SW480 (cell line): ENCODE data around the gene PET100.

Experiments
- DNase-seq: peaks from one replicate; pipeline ENCODE4 v3.0.0-alpha.2; 2016; ENCODE audit warnings: low spot score

The PET100 gene

DNA sequence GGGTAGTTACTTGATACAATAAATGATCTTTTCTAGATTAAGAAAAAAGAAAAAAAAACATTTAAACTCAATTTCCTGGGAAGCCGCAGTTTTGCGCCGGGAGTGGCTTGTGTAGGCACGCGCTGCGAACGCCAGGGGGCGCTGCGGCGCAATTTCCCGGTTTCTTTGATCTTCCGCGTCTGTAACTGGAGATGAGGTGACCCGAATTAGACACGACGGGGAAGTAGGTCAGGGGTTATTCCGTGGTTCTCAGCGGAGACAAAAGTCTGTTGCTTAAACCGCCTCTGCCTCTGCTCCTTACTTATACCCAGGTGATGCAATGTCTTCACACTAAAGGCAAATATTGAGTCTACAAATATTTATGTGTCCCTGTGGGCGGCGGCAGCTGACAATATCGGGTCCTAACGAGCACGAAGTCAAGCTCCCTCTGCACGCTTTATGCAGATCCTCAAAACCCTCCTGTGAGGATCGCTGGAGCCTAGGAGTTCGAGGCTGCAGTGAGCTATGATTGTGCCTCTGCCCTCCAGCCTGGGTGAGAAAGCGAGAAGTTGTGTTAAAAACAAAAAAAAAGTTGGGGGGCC lies 22.6 kb downstream of the PET100 start:
- peak; percentile 95 for DNase-seq

DNA sequence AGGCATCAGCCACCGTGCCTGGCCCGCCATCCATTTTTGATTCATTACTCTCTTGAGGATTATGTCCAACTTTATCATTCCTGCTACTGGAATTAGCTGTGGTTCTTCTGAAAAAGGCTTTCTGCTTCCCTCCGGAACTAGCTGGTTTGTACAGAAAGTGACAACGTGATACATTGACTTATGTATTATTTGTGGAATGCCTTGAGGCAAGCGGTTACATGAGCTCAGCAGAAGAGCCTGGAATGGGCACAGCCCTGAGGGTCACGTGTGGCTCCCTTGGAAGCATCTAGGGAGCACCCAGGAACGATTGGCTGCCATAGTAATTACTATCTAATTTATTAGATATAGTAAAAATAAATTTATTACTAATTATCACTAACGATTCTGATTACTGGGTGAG lies 24.8 kb downstream of the PET100 start:
- no peak for DNase-seq

DNA sequence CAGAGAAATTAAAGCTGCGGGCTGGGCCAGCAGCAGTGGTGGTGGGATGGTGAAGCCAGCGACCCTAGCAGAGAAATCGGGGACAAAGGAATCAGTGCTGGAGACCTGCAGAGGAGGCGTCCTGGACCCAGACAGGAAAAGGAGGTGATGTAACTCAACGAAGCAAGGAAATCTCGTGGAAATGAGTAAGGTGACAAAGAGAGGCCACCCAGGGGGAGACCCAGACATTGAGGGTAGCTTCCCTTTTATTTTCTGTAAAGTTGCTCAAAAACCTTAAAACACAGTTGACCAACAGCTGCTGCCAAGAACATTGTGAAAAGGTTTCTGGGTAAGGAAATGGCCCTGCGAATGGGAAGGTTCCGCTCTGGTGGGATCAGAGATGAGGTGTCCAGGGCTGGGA lies 26.0 kb downstream of the PET100 start:
- DNase-seq = no peak

DNA sequence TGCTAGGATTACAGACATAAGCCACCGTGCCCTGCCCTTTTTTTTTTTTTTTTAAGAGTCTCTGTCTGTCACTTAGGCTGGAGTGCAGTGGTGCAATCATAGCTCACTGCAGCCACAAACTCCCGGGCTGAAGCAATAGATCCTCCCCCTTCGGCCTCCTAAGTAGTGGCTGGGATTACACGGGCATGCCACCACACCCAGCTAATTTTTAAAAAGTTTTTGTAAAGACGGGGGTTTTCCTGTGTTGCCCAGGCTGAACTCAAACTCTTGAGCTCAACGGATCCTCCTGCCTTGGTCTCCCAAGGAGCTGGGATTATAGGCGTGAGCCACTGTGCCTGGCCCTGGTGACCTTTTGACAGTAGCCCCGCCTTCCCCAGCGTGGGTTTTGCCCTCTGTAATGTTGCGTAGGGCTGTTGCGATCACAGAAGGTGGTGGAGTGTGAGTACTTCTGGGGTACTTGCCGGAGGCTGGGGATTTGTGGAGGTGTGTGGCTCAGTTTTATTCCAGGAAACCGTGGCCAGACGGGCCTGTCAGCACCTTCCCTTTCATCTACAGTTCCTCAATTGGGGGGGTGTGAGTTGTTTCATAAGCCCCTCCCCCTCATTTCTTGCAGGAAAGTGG lies 27.6 kb downstream of the PET100 start:
- no peak for DNase-seq

DNA sequence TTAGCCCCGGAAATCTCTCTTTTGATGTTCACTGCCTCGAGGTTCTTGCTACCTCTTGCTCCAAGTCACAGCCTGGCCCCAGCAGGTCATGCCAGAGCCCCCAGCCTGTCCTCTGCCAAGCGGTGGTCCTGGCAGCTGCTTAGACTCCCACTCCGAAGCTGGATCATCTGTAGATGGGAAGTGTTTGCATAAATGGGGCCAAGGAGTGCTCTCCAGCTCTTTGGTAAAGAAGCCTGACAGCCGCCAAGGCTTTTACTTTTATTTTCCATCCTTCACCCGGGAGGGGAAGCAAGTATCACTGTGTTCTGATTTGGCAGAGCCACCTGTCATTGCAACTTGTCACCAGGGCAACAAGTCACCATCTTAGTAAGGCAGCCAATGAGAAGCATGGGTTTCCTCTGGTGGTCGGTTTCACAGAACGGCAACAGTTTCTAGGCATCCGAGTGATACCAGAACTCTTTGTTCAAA lies 28.7 kb downstream of the PET100 start:
- no peak for DNase-seq

DNA sequence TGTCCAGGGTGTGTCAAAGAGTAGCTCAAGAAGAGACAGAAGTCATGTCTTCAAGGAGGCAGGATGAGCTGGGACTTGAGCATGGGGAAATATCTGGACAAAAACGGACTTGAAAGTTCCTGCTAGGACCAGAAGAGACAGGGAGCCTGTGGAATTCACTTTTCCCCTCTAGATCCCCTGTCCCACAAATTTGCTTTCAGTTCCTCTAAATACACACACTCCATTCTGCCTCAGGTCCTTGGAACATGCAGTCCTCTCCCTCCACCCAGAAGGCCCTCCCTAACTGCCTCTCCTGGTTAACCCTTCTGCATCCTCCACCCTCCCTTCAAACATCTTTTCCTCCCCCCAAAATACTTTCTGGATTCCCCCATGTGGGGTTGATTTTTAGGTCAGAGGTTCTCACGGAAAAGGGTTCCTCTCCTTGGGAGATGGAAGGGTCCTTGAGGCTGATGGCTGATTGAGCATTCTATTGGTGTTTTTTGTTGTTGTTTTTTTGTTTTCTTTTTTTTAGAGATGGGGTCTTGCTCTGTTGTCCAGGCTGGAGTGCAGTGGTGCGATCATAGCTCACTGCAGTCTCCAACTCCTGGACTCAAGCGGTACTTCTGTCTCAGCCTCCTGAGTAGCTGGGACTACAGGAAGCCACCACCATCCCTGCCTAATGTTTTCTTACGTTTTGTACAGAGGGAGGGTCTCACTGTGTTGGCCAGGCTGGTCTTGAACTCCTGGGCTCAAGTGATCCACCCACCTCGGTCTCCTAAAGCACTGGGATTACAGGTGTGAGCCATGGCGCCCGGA lies 32.3 kb downstream of the PET100 start:
- DNase-seq = no peak

DNA sequence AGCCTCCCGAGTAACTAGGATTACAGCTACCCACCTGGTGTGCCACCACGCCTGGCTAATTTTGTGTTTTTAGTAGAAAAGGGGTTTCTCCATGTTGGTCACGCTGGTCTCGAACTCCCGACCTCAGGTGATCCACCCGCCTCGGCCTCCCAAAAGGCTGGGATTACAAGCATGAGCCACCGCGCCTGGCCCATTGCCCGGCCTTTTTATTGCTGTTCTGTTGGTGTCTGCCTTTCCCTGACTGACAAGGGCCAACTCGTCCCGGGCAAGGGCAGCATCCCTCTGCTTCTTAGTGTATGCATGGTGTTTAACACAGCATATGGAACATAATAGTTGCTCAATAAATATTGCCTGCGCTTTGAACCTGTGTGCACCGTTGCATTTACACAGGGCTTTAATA lies 33.1 kb downstream of the PET100 start:
- DNase-seq = no peak

DNA sequence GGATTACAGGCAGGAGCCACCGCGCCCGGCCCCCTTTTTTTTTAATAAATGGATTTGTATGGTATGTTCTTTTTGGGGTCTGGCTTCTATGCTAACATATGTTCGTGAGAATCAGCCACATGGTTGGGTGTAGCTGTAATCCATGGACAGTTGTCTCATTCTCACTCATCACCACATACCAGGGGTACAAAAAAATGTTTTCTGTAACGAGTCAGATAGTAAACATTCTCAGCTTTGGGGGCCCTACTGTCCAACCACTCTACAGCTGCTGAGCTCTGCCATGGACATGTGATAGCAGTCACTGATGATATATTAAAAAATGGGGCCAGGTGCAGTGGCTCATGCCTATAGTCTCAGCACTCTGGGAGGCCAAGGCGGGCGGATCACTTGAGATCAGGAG lies 34.1 kb downstream of the PET100 start:
- DNase-seq = no peak

DNA sequence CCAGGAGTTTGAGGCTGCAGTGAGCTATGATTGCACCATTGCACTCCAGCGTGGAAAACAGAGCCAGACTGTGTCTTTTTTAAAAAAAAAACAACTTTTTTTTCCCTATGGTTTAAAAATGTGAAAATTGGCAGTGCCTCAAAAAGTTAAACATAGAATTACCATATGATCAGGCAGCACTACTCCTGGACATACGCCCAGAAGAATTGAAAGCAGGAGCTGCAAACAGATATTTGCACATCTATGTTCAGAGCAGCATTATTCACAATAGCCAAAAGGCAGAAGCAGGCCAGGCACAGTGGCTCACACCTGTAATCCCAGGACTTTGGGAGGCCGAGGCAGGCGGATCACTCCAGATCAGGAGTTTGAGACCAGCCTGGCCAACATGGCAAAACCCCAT lies 35.5 kb downstream of the PET100 start:
- DNase-seq = no peak

DNA sequence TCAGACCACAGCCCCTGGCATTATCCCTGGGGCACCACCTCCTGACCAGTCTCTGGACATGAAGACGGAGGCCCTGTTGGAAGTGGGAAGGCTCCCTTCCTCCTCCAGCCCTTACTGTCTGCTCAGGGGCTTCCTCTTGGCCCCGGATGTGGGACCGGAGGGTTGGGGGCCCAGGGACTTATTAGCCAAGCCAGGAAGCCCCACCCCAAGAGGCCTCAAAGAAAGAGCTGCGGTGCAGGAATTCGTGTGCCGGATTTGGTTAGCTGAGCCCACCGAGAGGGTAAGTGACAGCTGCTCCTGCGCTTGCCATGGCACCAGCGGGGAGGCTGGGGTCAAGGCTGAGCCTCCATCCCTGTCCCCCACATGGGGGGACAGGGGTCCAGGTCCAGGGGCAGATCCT lies 39.2 kb downstream of the PET100 start, which contains the start of gene RETN:
RETN (plus strand) TSS at position 208 of the 400 bp plus-strand sequence. CDS start 278 bp downstream, outside the sequence.
- no peak for DNase-seq

DNA sequence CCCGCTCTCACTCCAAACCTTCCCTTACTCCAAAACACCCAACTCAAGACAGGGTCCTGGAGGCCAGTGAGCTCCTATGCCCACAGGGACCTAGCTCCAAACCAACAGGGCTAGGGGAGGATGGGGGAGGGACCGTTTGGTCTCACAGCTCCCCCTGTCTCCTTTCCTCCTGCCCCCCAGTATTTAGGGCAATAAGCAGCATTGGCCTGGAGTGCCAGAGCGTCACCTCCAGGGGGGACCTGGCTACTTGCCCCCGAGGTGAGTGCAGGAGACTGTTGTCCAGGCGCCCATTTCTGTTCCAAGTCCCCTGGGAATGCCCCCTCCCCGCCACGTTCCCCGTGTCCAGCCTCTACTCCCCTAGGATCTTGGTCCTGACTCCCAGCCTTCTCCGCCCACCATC lies 40.0 kb downstream of the PET100 start:
- no peak for DNase-seq

DNA sequence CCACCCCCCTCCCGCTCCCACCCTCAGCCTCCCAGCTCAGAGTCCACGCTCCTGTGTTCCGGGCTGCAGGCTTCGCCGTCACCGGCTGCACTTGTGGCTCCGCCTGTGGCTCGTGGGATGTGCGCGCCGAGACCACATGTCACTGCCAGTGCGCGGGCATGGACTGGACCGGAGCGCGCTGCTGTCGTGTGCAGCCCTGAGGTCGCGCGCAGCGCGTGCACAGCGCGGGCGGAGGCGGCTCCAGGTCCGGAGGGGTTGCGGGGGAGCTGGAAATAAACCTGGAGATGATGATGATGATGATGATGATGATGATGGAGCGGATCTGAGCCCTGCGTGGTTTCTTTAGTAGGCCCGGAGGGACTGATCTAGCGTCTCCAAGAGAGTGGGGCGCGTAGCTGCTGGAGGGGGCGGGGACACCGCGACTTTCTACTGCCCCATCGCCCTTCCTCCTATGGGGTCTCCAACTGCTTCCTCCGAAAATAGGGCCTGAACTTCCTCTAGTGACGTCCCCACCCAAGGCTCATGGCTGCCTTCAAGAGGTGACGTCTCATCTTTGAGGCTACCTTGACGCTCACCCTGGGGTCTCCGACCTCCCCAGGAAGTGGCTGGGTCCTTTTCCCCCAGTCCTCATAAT lies 40.7 kb downstream of the PET100 start:
- no peak for DNase-seq

DNA sequence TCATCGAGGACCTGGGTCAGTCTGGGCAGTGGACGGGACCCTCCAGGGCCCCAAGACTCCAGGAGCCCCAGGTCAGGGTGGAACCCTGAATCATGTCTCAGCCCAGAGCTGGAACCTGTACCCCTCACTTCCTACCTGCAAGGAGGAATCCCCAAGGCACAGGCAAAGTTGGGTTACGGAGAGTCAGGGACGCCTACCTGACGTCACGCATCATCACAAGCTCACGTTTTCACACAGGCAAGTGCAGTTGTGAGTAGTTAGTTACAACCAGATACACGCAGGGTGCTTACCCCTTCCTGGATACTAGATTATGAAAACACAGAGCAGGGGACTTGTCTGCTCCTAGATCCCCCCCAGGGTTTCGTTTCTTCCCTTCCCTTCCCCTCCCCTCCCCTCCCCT lies 41.2 kb downstream of the PET100 start:
- DNase-seq = no peak

DNA sequence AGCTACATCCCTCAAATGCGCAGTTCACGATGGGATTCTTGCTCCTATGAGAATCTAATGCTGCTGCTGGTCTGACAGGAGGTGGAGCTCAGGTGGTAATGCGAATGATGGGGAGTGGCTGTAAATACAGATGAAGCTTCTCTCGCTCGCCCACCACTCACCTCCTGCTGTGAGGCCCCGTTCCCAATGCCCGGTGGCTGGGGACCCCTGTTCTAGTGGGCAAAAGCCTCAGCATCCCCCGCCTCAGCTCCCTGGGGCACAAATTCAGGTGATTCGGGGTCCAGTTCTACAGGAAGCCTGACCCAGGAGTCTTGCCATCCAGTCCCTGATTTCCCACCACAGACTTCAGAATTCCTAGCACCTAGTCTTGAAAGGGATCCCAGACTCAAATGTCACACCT lies 42.9 kb downstream of the PET100 start:
- DNase-seq = no peak

DNA sequence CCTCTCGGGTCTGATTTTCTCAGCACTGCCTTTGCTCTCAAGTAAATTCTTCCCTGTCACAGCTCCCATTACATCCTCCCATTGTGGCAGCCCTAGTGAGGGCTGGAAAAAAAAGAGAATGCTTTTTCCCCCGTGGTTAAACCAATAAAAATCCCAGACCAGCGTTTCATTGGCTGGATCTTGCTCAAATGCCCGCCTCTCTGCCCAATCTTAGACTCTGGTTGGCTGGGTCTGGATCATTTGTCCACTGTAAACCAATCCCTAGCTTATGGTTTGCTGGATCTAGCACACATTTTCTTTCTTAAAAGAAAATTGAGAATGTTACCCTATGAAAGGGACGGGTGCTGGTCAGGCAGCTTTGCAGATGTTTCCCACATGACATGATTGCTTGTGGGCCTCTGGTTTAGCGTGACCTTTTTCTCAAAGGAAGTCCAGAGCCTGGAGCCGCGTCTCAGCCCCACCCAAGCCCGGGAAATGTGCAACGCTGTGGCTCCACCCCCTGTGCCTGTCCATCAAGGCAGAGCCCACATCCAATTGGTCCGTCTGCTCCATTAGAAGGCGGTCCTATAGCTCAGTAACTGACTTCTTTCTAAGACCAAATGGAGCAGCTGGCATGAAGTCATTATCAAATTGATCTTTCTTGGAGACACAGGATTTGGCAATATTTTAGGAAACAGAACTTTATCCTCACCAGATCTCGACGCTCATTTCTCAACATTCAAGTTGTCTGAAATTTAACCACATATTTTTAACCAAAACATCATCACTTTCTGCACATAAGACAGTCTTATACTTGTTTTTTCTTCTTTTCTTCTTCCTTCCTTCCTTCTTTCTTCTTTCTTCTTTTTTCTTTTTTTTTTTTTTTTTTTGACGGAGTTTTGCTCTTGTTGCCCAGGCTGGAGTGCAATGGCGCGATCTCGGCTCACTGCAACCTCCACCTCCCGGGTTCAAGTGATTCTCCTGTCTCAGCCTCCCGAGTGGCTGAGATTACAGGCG lies 44.7 kb downstream of the PET100 start:
- peak; percentile 63 for DNase-seq

DNA sequence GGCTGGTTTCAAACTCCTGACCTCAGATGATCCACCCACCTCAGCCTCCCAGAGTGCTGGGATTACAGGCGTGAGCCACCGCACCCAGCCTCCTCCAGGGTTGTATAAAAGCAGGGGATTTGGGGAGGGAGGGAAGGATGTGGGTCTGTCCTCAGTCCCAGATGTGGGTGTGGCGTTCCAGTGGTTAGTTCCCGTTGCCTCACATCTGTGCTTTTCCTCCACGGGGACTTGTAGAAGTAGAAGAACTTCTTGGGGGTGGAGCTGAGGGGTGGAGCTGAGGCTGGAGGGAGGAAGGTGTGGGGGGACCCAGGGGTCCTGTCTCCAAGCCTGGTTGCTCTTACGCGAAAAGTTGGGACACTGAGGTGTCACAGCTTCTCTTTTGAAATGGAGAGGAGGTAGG lies 46.8 kb downstream of the PET100 start:
- DNase-seq = peak; percentile 31

DNA sequence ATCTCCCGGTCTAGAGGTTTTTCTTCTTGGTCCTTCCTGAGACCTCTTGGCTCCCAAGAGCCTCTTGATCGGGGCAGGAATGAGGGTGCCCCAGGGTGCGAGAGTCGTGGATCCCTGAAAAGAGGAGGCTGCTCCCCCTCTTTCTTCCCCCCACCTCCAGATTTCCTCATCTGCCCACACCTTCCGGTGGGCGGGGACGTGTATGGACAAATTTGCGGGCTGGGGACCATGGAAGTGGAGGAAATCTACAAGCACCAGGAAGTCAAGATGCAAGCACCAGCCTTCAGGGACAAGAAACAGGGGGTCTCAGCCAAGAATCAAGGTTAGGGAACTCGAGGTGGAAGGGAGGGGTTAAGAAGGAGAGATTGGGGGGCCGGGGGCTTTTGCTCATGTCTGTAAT lies 47.3 kb downstream of the PET100 start, which contains the start of gene MCEMP1:
MCEMP1 (plus strand) TSS at position 237 of the 400 bp plus-strand sequence; CDS start at position 268, 31 bp downstream.
- DNase-seq = no peak

DNA sequence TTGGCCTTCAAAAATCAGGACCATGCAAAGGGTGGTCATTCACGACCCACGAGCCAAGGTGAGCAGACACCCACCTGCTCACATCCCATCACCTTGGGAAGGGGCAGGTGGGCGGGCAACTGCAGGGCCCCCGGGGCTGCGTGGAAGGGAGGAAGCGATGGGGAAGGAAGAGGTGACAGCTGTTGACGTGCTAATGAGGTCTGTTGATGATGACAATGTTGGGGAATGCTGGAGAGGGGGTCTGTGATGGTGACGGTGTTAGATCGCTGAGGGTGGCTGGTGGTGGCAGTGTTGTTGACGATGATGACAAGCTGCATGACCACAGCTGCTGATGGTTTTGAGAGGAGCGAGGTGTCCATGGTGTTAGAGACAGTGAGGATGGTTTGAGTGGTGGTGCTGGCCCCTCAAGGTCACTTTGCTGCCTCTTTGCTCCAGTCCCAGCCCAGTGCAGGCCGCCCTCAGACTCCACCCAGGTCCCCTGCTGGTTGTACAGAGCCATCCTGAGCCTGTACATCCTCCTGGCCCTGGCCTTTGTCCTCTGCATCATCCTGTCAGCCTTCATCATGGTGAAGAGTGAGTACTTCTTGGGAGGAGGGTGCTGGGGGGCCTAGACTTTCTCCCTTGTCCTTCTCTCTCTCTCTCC lies 48.2 kb downstream of the PET100 start:
- no peak for DNase-seq

DNA sequence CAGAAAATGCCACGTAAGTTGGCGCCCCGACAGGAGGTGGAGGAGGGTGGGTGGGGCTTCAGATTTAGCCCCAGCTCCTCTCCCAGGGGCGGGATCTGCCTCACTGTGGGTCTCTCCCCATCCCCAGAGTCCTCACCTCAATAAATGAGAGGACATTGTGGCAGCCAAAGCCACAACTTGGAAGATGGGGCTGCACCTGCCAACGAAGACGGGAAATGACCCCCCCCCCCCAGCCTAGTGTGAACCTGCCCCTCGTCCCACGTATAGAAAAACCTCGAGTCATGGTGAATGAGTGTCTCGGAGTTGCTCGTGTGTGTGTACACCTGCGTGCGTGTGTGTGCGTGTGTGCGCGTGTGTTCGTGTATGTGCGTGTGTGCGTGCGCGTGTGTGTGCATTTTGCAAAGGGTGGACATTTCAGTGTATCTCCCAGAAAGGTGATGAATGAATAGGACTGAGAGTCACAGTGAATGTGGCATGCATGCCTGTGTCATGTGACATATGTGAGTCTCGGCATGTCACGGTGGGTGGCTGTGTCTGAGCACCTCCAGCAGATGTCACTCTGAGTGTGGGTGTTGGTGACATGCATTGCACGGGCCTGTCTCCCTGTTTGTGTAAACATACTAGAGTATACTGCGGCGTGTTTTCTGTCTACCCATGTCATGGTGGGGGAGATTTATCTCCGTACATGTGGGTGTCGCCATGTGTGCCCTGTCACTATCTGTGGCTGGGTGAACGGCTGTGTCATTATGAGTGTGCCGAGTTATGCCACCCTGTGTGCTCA lies 49.6 kb downstream of the PET100 start:
- DNase-seq = peak; percentile 61
